ENCODE data around the gene INF2.
"Not testable (repeated sequence)": the region's sequence is repeated elsewhere in the genome, so short reads cannot be mapped to it uniquely, and the experiment has no call there.

INF2 gene

GRCh38 chr14:104724407-104724980 is 35.1 kb downstream of the INF2 start:
- DNase-seq, result no peak

GRCh38 chr14:104724981-104725771 is 35.8 kb downstream of the INF2 start:
- no peak for DNase-seq

DNA sequence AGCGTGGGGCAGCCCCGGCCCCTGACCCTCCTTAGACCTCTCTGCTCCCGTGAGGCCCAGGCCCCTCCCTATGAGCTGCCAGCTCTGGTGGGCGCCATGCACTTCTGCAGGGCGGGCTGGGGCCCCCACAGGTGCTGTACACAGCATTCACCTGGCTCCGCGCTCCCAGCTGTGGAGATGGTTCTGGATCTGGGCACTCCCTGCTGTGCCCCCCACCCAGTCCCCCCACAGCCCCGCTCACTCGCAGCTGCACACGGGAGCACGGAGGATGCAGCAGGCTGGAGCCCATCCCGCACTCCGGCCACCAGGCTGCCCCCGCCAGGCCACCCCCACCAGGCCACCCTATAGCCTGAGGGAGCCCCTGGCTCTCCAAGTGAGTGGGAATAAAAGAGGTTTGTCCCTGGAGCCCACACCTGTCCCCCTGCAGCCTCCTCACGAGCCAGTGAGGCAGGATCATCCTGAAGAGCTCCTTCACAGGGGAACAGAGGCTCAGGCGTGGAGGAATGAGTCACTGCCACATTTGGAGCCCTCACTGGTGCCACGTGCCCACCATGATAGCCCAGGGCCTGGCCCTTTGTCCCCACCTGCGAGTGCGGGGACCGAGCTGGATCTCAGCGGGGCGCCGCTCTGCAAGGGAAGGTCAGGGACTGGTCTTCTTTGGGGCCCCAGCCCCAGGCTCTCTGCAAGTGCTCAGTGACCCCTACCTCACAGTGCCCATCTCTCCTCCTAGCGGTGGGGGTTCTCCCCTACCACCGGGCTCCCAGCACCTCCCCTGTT is 36.5 kb downstream of the INF2 start:
- DNase-seq, result no peak

DNA sequence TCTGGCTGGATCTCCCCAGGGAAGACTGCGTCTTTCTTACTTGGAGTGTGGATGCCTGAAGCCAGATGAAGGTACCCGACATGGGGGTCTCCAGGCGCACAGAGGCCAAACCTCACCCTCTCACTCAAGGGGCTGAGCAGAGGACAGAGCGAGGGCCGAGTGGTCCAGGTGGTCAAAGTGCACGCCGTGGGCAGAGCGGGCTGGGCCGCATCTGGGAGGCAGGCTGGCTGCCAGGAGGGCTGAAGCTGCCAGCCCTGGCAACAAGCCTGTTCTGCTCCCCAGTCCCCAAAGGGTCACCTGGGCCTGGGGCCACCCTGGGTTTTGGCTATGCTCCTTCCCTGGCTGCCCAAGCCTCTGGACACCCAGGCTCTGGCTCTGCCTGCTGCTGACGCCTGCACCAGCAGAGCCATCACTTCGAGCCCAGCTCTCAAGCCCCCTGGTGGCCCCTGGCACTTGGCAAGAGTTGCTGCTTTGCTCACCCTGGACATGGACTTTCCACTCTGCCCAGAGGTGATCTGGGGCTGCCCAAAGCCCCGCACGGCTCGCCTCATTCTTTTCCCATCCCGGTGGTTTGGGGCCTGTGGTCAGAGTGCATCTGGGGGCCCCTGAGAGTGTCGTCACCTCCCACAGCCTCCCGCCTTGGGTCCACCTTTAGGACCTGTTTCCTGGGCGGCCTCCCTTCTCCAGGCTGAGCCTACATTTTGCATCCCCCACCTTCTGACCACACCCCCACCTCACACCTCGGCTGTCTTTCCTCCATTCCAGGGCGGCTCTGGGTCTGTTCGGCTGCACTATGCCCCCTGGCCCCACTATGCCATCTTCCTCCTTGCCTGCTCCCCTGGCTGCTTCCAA is 37.4 kb downstream of the INF2 start:
- DNase-seq, result no peak

DNA sequence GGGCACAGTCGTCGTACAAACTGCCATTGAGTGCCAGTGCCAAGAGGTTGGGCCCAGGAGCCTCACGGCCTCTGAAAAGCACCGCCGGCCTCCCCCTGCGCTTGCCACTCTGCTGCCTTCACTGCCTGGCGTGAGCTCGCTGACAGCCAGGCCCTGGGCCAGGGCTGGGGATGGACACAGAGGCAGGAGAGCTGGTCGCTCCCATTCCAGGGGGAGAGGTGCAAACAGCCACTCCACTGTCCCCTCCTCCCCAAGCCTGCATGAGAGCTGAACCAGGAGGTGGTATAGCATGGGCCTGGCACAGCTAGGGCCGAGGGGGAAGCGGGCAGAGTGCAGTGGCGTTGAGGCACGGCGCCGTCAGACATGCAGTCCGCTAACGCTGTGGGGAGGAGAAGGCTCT is 39.2 kb downstream of the INF2 start:
- no peak for DNase-seq

DNA sequence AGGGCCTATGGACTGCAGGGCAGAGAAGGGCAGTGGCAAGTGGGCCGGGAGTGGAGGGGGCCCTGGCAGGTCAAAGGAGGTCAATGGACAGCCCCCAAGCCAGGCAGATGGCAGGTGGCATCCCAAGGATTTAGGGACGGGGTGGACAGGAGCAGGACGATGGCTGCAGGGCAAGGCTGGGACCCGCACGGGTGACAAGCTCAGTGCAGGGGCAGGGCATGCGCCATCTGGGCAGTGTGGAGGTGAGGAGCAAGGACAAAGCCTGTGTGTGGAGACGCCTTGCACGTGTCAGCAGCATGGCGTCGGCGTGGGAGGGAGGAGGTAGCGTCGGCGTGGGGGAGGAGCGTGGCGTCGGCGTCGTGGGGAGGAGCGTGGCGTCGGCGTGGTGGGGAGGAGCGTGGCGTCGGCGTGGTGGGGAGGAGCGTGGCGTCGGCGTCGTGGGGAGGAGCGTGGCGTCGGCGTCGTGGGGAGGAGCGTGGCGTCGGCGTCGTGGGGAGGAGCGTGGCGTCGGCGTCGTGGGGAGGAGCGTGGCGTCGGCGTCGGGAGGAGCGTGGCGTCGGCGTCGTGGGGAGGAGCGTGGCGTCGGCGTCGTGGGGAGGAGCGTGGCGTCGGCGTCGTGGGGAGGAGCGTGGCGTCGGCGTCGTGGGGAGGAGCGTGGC is 39.9 kb downstream of the INF2 start:
- not testable (repeated sequence) for DNase-seq

DNA sequence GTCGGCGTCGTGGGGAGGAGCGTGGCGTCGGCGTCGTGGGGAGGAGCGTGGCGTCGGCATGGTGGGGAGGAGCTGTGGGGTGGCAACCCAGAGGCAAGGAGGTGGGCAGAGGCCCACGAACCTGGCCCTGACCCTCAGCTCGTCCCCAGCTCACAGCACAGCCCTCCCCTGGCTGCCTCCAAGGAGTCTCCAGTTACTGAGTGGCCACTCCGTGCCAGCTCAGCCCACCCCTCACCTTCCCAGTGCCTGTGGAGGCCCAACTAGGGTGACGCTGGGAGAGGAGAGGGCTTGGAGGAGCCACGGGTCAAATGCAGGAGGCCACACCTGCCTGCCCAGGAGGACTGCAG is 40.4 kb downstream of the INF2 start:
- no peak for DNase-seq

DNA sequence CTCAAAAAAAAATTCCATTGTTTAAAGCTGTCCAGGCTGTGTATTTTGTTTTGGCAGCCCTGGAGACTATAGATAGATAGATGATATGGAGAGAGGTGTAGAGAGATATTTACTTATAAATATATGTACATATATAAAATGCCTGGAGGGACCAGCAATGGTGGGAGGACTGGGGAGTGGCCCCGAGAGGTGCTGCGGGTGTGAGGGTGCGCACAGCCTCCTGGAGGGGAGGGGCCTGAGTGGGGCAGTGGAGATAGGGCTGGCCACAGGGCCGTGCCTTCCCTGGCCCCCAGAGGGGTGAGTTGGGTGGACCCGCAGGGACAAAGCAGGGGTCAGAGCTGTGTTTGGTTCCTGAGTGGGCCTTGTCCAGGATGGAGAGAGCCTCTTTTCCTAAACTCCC is 41.1 kb downstream of the INF2 start:
- no peak for DNase-seq

- no peak for DNase-seq
These were observed 42.2 kb downstream of the INF2 start for GRCh38 chr14:104731320-104732294.

GRCh38 chr14:104732355-104732804 is 43.0 kb downstream of the INF2 start:
- DNase-seq, result no peak

- DNase-seq, result no peak
These were observed 43.7 kb downstream of the INF2 start for GRCh38 chr14:104732931-104733681.

GRCh38 chr14:104734051-104734587 is 44.7 kb downstream of the INF2 start:
- DNase-seq, result no peak

GRCh38 chr14:104734601-104734990 is 45.2 kb downstream of the INF2 start:
- DNase-seq, result no peak

- no peak for DNase-seq
These were observed 45.8 kb downstream of the INF2 start for GRCh38 chr14:104734991-104735779.

DNA sequence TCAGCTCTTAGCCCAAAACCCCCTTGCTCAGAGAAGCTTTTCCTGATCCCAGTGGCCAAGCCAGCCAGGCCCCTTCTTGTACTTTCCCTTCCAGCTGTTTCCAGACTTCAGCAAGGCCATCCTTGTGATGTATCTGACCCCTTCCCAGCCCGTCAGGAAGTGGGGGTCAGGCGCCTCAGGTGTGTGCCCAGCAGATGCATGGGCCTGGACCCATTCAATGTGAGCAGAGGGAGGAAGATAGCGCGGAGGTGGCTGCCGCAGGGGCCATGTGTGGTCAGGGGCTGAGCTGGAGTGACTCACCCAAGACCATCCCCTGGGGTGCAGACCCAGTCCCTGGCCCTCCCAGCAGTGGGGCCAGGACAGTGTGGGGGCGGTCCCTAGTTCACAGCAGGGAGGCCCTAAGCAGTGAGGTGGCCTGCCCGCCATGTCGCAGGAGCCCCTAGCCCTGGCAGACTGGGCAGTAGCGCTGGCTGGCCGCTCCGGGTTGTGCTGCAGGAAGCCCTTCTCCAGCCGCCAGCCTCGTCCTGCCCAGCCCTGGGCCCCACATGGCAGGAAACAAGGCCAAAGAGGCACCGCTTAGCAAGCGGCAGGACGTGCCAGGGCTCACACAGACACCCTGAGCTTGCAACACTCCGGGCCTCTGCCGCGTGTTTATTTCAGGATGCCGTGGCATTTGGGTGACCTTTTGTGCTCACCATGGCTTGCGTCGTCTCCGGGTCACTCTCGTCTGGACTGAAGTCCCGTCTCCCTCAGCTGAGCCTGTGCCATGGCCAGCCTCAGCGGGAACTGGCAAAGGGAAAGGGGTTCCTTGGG is 46.6 kb downstream of the INF2 start:
- DNase-seq, result no peak

DNA sequence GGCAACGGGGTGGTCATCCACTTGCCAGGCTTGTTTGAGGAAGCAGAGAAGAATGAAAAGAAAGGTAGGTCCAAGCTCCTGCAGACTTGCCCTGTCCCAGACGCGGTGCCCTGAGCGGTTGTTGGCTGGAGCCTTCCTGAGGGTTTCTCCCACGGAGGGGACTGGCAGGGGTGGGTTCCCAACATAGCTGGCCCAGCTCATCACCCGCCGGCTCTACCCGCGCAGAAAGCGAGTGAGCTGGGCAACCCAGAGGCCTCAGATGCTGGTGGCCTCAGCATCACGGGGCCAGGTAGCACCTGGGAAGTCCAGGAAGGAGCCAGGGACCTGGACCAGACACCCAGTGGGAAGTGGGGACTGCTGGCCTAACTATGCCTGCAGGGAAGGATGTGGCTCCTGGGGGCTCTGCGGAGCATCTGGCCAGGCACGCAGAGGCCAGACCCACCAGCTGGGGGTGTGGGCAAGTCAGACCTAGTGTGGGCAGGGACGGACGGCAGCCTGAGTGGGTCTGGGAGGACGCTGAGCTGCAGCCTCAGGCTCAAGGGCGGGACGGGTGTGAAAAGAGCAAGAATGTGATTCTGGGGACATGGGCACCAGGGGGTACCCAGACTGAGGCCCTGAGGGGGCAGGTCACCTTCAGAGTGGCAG is 49.1 kb downstream of the INF2 start:
- no peak for DNase-seq

DNA sequence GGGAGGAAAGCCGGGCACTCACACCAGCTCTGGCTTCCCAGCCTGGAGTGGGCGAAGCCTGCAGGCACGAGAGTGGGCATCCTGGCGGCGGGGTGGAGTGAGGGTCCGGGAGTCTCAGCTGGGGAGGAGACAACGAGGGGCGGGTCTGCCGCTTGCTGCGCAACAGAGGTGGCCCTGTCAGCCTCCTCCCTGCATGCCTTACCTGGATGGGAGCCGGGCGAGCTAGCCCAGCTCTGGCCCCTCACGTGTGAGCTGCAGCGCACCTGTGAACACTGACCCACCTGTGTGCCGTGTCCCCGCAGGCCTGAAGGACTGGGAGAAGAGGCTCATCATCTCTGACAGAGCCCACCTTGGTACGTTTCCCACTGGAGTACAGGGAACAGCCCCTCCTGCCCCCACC is 49.6 kb downstream of the INF2 start:
- no peak for DNase-seq

All from activated CD4-positive, CD25-positive, alpha-beta regulatory T cell (primary cell).